ENCODE results near the gene BICD2. TPM values are rescaled to one million over a fixed set of nuclear protein-coding genes. Genes with fewer than 3 reads are reported as not detected.
"Not testable (repeated sequence)": the region's sequence is repeated elsewhere in the genome, so short reads cannot be mapped to it uniquely, and the experiment has no call there.

The BICD2 gene
- total RNA-seq, 1 donor from 2014 or later, result 29.4 TPM

- peaks cover 12% of the 10 kb centered on the region for H3K4me1 Mint-ChIP-seq (ENCODE audit: low read depth)
- H3K9me3 Mint-ChIP-seq, result peaks cover 9% of the 10 kb centered on the region
- no peak overlapping the region for H3K27ac Mint-ChIP-seq
- no peak overlapping the region for H3K4me3 Mint-ChIP-seq
- H3K36me3 Mint-ChIP-seq (ENCODE audit: low read depth), result no peaks in the 10 kb centered on the region
- peak; percentile 56 for DNase-seq (ENCODE audit: low spot score)
- peaks cover 13% of the 10 kb centered on the region for H3K27me3 Mint-ChIP-seq (ENCODE audit: insufficient read depth)
- intact Hi-C loops (cut with micrococcal nuclease), result loop anchor here (1.0 to 10.0 kb wide), 4 partner anchors 26 to 657 kb away; no protein-coding TSS in a partner anchor
These were observed 26.2 kb upstream of the BICD2 start for GRCh38 chr9:92790542-92791527.

GRCh38 chr9:92786298-92786697 lies 21.7 kb upstream of the BICD2 start:
- intact Hi-C loops (cut with micrococcal nuclease), result no loop called here
- peaks cover 10% of the 10 kb centered on the region for H3K9me3 Mint-ChIP-seq
- no peak overlapping the region for H3K4me3 Mint-ChIP-seq

GRCh38 chr9:92781899-92782298 lies 17.3 kb upstream of the BICD2 start:
- Mint-ChIP-seq H3K27ac (no peak overlapping the region), H3K9me3 (peaks cover 10% of the 10 kb centered on the region), H3K36me3 (ENCODE audit: low read depth) (no peaks in the 10 kb centered on the region), H3K4me1 (ENCODE audit: low read depth) (no peaks in the 10 kb centered on the region), H3K27me3 (ENCODE audit: insufficient read depth) (peaks cover 9% of the 10 kb centered on the region), H3K4me3 (no peak overlapping the region)
- intact Hi-C loops (cut with micrococcal nuclease), result no loop called here
- no peak for DNase-seq (ENCODE audit: low spot score)

More at GRCh38 chr9:92786298-92786697, 21.7 kb upstream of the BICD2 start:
- no peaks in the 10 kb centered on the region for H3K36me3 Mint-ChIP-seq (ENCODE audit: low read depth)
- H3K27me3 Mint-ChIP-seq (ENCODE audit: insufficient read depth), result peaks cover 7% of the 10 kb centered on the region
- H3K27ac Mint-ChIP-seq, result no peak overlapping the region
- H3K4me1 Mint-ChIP-seq (ENCODE audit: low read depth), result peaks cover 11% of the 10 kb centered on the region
- no peak for DNase-seq (ENCODE audit: low spot score)

- Mint-ChIP-seq H3K36me3 (ENCODE audit: low read depth) (no peaks in the 10 kb centered on the region), H3K27ac (no peak overlapping the region), H3K27me3 (ENCODE audit: insufficient read depth) (peaks cover 8% of the 10 kb centered on the region), H3K9me3 (no peaks in the 10 kb centered on the region), H3K4me3 (no peak overlapping the region), H3K4me1 (ENCODE audit: low read depth) (no peaks in the 10 kb centered on the region)
- DNase-seq (ENCODE audit: low spot score), result no peak
- intact Hi-C loops (cut with micrococcal nuclease), result no loop called here
These were observed 15.6 kb upstream of the BICD2 start for GRCh38 chr9:92780206-92780605.

GRCh38 chr9:92775466-92775865 lies 10.8 kb upstream of the BICD2 start:
- peaks cover 4% of the 10 kb centered on the region for H3K4me1 Mint-ChIP-seq (ENCODE audit: low read depth)
- intact Hi-C loops (cut with micrococcal nuclease), result no loop called here
- H3K4me3 Mint-ChIP-seq, result no peak overlapping the region
- no peak overlapping the region for H3K27ac Mint-ChIP-seq
- no peaks in the 10 kb centered on the region for H3K9me3 Mint-ChIP-seq
- H3K27me3 Mint-ChIP-seq (ENCODE audit: insufficient read depth), result peaks cover 7% of the 10 kb centered on the region
- no peak for DNase-seq (ENCODE audit: low spot score)
- no peaks in the 10 kb centered on the region for H3K36me3 Mint-ChIP-seq (ENCODE audit: low read depth)

GRCh38 chr9:92774274-92774673 lies 9.6 kb upstream of the BICD2 start:
- intact Hi-C loops (cut with micrococcal nuclease), result no loop called here
- no peaks in the 10 kb centered on the region for H3K36me3 Mint-ChIP-seq (ENCODE audit: low read depth)
- no peak overlapping the region for H3K27ac Mint-ChIP-seq
- peaks cover 7% of the 10 kb centered on the region for H3K27me3 Mint-ChIP-seq (ENCODE audit: insufficient read depth)
- no peak overlapping the region for H3K4me3 Mint-ChIP-seq
- DNase-seq (ENCODE audit: low spot score), result no peak
- peaks cover 10% of the 10 kb centered on the region for H3K4me1 Mint-ChIP-seq (ENCODE audit: low read depth)
- no peaks in the 10 kb centered on the region for H3K9me3 Mint-ChIP-seq

- Mint-ChIP-seq H3K36me3 (ENCODE audit: low read depth) (no peaks in the 10 kb centered on the region), H3K9me3 (no peaks in the 10 kb centered on the region), H3K4me1 (ENCODE audit: low read depth) (peaks cover 10% of the 10 kb centered on the region), H3K27ac (no peak overlapping the region), H3K4me3 (no peak overlapping the region), H3K27me3 (ENCODE audit: insufficient read depth) (peaks cover 7% of the 10 kb centered on the region)
- DNase-seq (ENCODE audit: low spot score), result no peak
- intact Hi-C loops (cut with micrococcal nuclease), result no loop called here
These were observed 9.2 kb upstream of the BICD2 start for GRCh38 chr9:92773810-92774209.

GRCh38 chr9:92771309-92771708 lies 6.7 kb upstream of the BICD2 start:
- H3K9me3 Mint-ChIP-seq, result no peaks in the 10 kb centered on the region
- no peak for DNase-seq (ENCODE audit: low spot score)
- H3K27ac Mint-ChIP-seq, result no peak overlapping the region
- intact Hi-C loops (cut with micrococcal nuclease), result no loop called here
- no peak overlapping the region for H3K4me3 Mint-ChIP-seq
- H3K36me3 Mint-ChIP-seq (ENCODE audit: low read depth), result no peaks in the 10 kb centered on the region
- H3K4me1 Mint-ChIP-seq (ENCODE audit: low read depth), result peaks cover 11% of the 10 kb centered on the region
- peaks cover 7% of the 10 kb centered on the region for H3K27me3 Mint-ChIP-seq (ENCODE audit: insufficient read depth)

- H3K27me3 Mint-ChIP-seq (ENCODE audit: insufficient read depth), result peaks cover 4% of the 10 kb centered on the region
- H3K4me3 Mint-ChIP-seq, result no peak overlapping the region
- no peaks in the 10 kb centered on the region for H3K9me3 Mint-ChIP-seq
- peak overlapping the region; percentile 13 for H3K27ac Mint-ChIP-seq
- H3K4me1 Mint-ChIP-seq (ENCODE audit: low read depth), result peaks cover 19% of the 10 kb centered on the region
- DNase-seq (ENCODE audit: low spot score), result no peak
- H3K36me3 Mint-ChIP-seq (ENCODE audit: low read depth), result no peaks in the 10 kb centered on the region
- intact Hi-C loops (cut with micrococcal nuclease), result no loop called here
These were observed 5.8 kb upstream of the BICD2 start for GRCh38 chr9:92770360-92770995.

- intact Hi-C loops (cut with micrococcal nuclease), result loop anchor here (10.0 kb wide), 2 partner anchors 365 to 1395 kb away; partner anchors contain the start of gene NINJ1
- H3K4me1 Mint-ChIP-seq (ENCODE audit: low read depth), result peaks cover 21% of the 10 kb centered on the region
- no peak overlapping the region for H3K4me3 Mint-ChIP-seq
- no peak for DNase-seq (ENCODE audit: low spot score)
- no peaks in the 10 kb centered on the region for H3K9me3 Mint-ChIP-seq
- H3K36me3 Mint-ChIP-seq (ENCODE audit: low read depth), result no peaks in the 10 kb centered on the region
- H3K27me3 Mint-ChIP-seq (ENCODE audit: insufficient read depth), result peaks cover 4% of the 10 kb centered on the region
- no peak overlapping the region for H3K27ac Mint-ChIP-seq
These were observed 5.3 kb upstream of the BICD2 start for GRCh38 chr9:92769990-92770359.

GRCh38 chr9:92769286-92769685 lies 4.7 kb upstream of the BICD2 start:
- DNase-seq (ENCODE audit: low spot score), result no peak
- intact Hi-C loops (cut with micrococcal nuclease), result loop anchor here (10.0 kb wide), 2 partner anchors 366 to 1396 kb away; partner anchors contain the start of gene NINJ1
- H3K9me3 Mint-ChIP-seq, result no peaks in the 10 kb centered on the region
- H3K27me3 Mint-ChIP-seq (ENCODE audit: insufficient read depth), result peaks cover 4% of the 10 kb centered on the region
- no peak overlapping the region for H3K4me3 Mint-ChIP-seq
- H3K27ac Mint-ChIP-seq, result no peak overlapping the region
- H3K36me3 Mint-ChIP-seq (ENCODE audit: low read depth), result no peaks in the 10 kb centered on the region
- peaks cover 21% of the 10 kb centered on the region for H3K4me1 Mint-ChIP-seq (ENCODE audit: low read depth)

GRCh38 chr9:92768816-92769215 lies 4.2 kb upstream of the BICD2 start:
- H3K9me3 Mint-ChIP-seq; H3K27me3 Mint-ChIP-seq (ENCODE audit: insufficient read depth); H3K27ac Mint-ChIP-seq; DNase-seq (ENCODE audit: low spot score); H3K4me3 Mint-ChIP-seq; H3K36me3 Mint-ChIP-seq (ENCODE audit: low read depth): not testable (repeated sequence)
- intact Hi-C loops (cut with micrococcal nuclease), result loop anchor here (10.0 kb wide), 2 partner anchors 366 to 1396 kb away; partner anchors contain the start of gene NINJ1
- H3K4me1 Mint-ChIP-seq (ENCODE audit: low read depth), result peaks cover 21% of the 10 kb centered on the region

Data from activated T-helper 1 cell treated with anti-CD3 and anti-CD28 coated beads, Interleukin-12 subunit alpha, Interleukin-12 subunit beta, Interleukin-2, Interleukin-4 antibody, amounts not matched to agents 30 ng/mL and 10 ng/mL and 1 ng/mL, durations not matched to agents 14 hours and 24 hours and 36 hours (primary cell).